Activated gamma-delta T cell (primary cell): Measurements from ENCODE around the gene BAZ1B.
"Not testable (repeated sequence)": the region's sequence is repeated elsewhere in the genome, so short reads cannot be mapped to it uniquely, and the experiment has no call there.

Experiments used
- DNase-seq: peaks from one replicate; lab custom pipeline; 2025; lab: John Stamatoyannopoulos, UW

BAZ1B gene

GRCh38 chr7:73503229-73503628, 18.9 kb downstream of the BAZ1B start:
- DNase-seq: no peak

GRCh38 chr7:73496626-73497025, 25.5 kb downstream of the BAZ1B start:
- no peak for DNase-seq

GRCh38 chr7:73495507-73495906, 26.6 kb downstream of the BAZ1B start:
- not testable (repeated sequence) for DNase-seq

GRCh38 chr7:73489976-73490375, 32.1 kb downstream of the BAZ1B start:
- no peak for DNase-seq

DNA sequence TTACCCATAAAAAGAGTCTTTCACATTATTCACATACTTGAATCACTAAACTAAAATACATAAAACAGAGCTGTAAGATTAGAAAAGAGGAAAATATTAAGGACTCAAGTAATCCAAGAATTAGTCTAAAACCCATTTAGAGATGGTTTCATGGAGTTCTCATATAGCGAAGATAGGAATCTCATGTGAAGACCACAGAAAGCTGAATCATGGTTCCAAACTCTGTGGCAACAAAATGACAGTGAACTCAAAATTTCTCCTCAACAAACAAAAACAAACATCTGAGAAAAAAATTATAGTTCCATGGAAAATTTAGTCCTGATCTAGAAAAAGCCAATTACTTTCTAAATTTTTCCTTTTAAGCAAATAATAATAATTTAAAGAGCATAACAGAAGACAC, 34.6 kb downstream of the BAZ1B start:
- no peak for DNase-seq

DNA sequence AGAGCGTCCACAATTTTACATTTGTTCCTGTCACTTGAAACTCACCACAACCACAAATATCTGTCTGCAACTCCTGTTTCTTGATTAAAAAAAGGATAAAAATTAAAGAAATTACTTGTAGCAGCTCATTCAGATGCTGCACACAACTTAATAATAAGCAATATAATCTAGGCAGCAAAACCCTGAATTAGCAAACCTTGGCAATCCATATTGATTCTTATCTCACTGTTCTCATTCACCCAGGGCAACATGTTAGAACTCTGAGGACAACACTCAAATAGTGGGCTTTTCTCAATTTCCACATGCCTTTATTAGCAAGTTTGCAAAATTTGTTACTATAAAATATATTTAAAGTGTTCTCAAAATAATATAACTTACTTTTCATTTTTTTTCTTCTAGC, 38.9 kb downstream of the BAZ1B start:
- no peak for DNase-seq

DNA sequence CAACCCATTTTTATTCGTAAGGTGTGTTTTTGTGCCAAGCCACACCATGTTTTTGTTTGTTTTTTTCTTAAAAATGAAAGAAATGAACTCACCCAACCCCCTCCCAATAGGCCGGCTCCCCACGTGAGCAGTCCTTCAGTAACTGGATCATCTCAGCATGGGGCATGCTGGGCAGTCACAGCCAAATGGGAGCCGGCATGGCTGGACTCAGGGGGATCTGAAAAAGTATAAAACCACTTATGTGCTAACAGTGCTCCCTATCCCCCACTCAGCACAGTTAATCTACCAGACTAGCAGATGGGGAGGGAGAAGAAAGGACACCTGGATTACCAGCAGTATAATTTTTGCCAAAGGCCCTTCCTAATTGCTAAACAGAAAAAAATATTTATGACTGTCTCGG, 39.3 kb downstream of the BAZ1B start:
- no peak for DNase-seq

GRCh38 chr7:73481521-73481920, 40.6 kb downstream of the BAZ1B start:
- DNase-seq: not testable (repeated sequence)

- DNase-seq: no peak
Measured at GRCh38 chr7:73478549-73478948, 43.5 kb downstream of the BAZ1B start.

DNA sequence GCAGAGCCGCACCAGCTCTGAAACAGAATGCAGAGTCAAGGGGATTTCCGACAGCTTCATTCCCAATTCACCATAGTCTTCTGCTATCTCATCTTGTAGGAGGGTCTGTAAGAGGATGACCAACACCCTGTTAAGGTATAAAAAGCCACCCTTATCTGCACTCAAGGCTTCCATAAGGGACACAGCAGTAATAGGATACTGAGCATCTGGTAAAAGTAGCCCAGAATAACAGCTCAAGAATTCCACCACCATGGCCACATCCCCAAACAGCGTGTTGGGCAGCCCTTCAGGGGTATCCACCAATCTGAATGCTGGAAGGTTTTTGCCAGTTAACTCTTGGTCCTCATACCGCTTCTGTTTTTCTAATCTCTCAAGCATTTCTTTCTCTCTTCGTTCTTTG, 44.7 kb downstream of the BAZ1B start:
- DNase-seq: no peak

GRCh38 chr7:73470208-73470607, 51.9 kb downstream of the BAZ1B start:
- DNase-seq: no peak

DNA sequence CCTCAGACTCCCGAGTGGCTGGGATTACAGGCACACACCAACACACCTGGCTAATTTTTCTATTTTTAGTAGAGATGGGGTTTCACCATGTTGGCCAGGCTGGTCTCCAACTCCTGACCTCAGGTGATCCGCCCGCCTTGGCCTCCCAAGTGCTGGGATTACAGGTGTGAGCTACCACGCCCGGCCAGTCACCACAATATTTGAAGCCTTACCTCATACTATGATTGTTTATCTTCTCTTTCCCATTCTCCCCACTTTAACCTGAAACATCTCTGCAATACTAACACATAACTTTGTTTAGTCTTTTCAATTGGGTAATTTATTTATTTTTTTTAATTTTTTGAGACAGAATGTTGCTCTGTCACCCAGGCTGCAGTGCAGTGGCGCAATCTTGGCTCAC, 55.0 kb downstream of the BAZ1B start:
- not testable (repeated sequence) for DNase-seq

- DNase-seq: no peak
Measured at GRCh38 chr7:73466112-73466511, 56.0 kb downstream of the BAZ1B start.

DNA sequence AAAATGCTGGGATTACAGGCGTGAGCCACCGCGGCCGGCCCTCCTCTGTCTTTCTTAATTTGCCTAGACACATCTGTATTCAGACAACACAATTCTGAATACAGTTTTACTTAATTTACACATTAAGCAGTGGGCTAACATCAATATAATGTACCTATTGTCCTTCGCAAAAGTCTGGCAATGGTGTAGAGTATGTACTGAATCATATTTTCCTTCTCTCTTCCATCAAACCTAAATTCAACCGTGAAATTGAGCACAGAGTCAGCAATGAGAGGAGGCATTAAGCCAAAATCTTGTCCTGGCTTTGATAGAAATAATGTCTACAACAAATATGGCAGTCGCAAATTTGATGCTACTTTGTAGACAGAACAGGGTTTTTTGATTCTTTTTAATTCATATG, 58.1 kb downstream of the BAZ1B start:
- no peak for DNase-seq

- no peak for DNase-seq
Measured at GRCh38 chr7:73463260-73463659, 58.8 kb downstream of the BAZ1B start.

GRCh38 chr7:73461782-73462285, 60.3 kb downstream of the BAZ1B start:
- DNase-seq: no peak

DNA sequence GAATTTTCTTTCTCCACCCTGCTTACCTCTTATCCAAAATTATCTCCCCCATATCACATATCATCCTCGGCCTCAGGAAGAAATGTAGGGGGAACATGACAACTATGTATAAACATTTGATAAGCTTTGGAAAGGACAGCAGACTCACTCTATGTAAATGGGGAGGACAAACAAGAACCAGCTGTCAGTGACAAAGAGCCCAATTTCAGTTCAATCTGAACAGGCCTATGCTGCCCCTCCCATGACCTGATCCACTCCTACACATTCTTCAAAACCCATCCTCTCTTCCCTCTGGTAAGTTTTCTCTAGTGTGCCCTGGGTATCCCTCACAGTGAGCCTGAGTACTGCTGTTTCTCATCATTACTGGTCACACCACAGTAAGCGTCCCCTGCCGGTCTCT, 67.7 kb downstream of the BAZ1B start:
- no peak for DNase-seq

GRCh38 chr7:73452999-73453635, 69.0 kb downstream of the BAZ1B start:
- DNase-seq: no peak

- no peak for DNase-seq
Measured at GRCh38 chr7:73451780-73452398, 70.2 kb downstream of the BAZ1B start.

GRCh38 chr7:73449422-73449821, 72.7 kb downstream of the BAZ1B start:
- DNase-seq: no peak

DNA sequence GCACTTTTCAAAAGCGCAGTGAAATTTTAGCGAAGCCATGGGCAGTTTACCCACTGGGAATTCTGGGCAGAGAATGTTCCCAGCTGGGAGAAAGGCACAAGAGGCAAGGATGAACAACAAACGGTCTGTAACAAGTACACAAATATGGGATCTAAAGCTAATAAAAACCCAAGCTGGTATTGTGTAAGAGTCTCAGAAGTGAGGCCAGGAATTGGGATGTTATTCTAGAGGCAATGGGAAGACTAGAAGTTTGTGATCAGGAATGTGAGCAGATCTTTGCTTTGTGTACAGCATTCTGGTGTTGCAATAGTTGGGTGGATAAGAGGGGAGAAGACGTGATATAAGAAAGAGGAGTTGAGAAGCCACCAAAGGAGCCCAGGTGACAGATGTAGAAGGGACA, 73.5 kb downstream of the BAZ1B start:
- no peak for DNase-seq

GRCh38 chr7:73447121-73447733, 74.9 kb downstream of the BAZ1B start:
- DNase-seq: no peak

- no peak for DNase-seq
Measured at GRCh38 chr7:73446682-73447081, 75.4 kb downstream of the BAZ1B start.
